ENCODE results near the gene PLXDC1. TPM values are rescaled to one million over a fixed set of nuclear protein-coding genes. Genes with fewer than 3 reads are reported as not detected.

Gene PLXDC1
- total and polyA plus RNA-seq, 2 of the 13 experiments (the other 11 are each of a cell fraction or from before 2014, with no cell fraction given): not detected

GRCh38 chr17:39014795-39015545 lies 136.5 kb downstream of the PLXDC1 start:
- no TSS peak for BruUV-seq (replicated peaks)
- H3K36me3 ChIP-seq (replicated peaks in 1 of 2; ENCODE audit: control insufficient read depth in 1 of 2, insufficient read depth in 2 of 2, low read length in 2 of 2): no peaks in the 10 kb centered on the region
- intact Hi-C loops (cut with micrococcal nuclease; ENCODE audit: unreplicated experiment): no loop called here
- peaks cover 3 to 16% of the 10 kb centered on the region in 2 experiments; a peak in 2 of 5 replicates for H3K27me3 ChIP-seq (ENCODE audit: control insufficient read depth in 1 of 2, insufficient read depth in 2 of 2, low read length in 2 of 2)
- no peak overlapping the region for H2AFZ ChIP-seq (ENCODE audit: low read length)
- no peak overlapping the region for H3K27ac ChIP-seq (ENCODE audit: extremely low read length, insufficient read depth, low read length)
- no peaks in the 10 kb centered on the region for H3K79me2 ChIP-seq (ENCODE audit: insufficient read depth, low read length)
- in situ Hi-C loops (cut with HindIII; ENCODE audit: extremely low pct_ligation_motif_present, low pct_unique_long_range_greater_than_20kb): no loop called here
- H4K20me1 ChIP-seq (ENCODE audit: insufficient read depth, low read length): no peaks in the 10 kb centered on the region
- peak overlapping the region; percentile 23; the same call in 1 of the 2 replicates for H3K4me2 ChIP-seq (ENCODE audit: low read depth, low read length)
- ATAC-seq: peak; percentile 25; the same call in 2 of the 3 replicates
- H3K9ac ChIP-seq (ENCODE audit: insufficient read depth, low read depth, low read length): no peak overlapping the region
- DNase-seq (ENCODE audit: low spot score): no peak
- H3K4me3 ChIP-seq (replicated peaks in 1 of 3; ENCODE audit: insufficient read depth in 1 of 3, low read depth in 2 of 3, low read length in 3 of 3): no peak overlapping the region
- no peak for FAIRE-seq
- CTCF ChIA-PET (ENCODE audit: low intra/inter-chr PET ratio, low total read pairs): no interaction called here
- no peaks in the 10 kb centered on the region for H3K9me3 ChIP-seq (ENCODE audit: low read length)
- WGBS (ENCODE audit: low lambda C conversion rate): 57% methylated on average over 13 of the region's 13 CpGs
- peaks cover 16% of the 10 kb centered on the region for H3K4me1 ChIP-seq (ENCODE audit: insufficient read depth, low read length)
- POLR2A ChIA-PET: no interaction called here
- TF ChIP-seq ZNF362 (CRISPR knock-in tag; IDR thresholded peaks at IDR 0.05; ENCODE audit: borderline replicate concordance) (no peak), MTF2 (CRISPR knock-in tag; IDR thresholded peaks at IDR 0.05; ENCODE audit: borderline replicate concordance) (no peak), CCDC6 (CRISPR knock-in tag; IDR thresholded peaks at IDR 0.05) (no peak), ATF7 (IDR thresholded peaks at IDR 0.05) (peak; percentile 38; the same call in 1 of the 2 replicates), ATF7 (CRISPR knock-in tag; IDR thresholded peaks at IDR 0.05) (no peak), IRF2 (CRISPR knock-in tag; IDR thresholded peaks at IDR 0.05) (no peak), ATF4 (CRISPR knock-in tag; IDR thresholded peaks at IDR 0.05) (peak in 1 of 2 experiments; percentile 65; a peak in 2 of 4 replicates), TFAP4 (IDR thresholded peaks at IDR 0.05; ENCODE audit: borderline replicate concordance, low read depth) (no peak), ZNF205 (CRISPR knock-in tag; IDR thresholded peaks at IDR 0.05) (no peak), AKNA (CRISPR knock-in tag; IDR thresholded peaks at IDR 0.05; ENCODE audit: borderline replicate concordance) (no peak), ZNF12 (CRISPR knock-in tag; IDR thresholded peaks at IDR 0.05) (peak; percentile 42; the same call in 1 of the 2 replicates), ZNF724P (CRISPR knock-in tag; IDR thresholded peaks at IDR 0.05; ENCODE audit: borderline replicate concordance) (no peak), ZMYM3 (CRISPR knock-in tag; IDR thresholded peaks at IDR 0.05) (0 out of 2 replicates have a peak, but pooled peaks have one; percentile 20), YEATS2 (CRISPR knock-in tag; IDR thresholded peaks at IDR 0.05; ENCODE audit: borderline replicate concordance) (no peak)
